HG02678 (cell line): ENCODE data around the gene MGMT.

ENCODE experiments used
- ATAC-seq: cut with Tn5 transposase; IDR thresholded peaks from one replicate; pipeline ENCODE4 v1.9.1; 2021; ENCODE audit warnings: mild to moderate bottlenecking, moderate library complexity; ENCODE audit not compliant: unreplicated experiment

The MGMT gene

DNA sequence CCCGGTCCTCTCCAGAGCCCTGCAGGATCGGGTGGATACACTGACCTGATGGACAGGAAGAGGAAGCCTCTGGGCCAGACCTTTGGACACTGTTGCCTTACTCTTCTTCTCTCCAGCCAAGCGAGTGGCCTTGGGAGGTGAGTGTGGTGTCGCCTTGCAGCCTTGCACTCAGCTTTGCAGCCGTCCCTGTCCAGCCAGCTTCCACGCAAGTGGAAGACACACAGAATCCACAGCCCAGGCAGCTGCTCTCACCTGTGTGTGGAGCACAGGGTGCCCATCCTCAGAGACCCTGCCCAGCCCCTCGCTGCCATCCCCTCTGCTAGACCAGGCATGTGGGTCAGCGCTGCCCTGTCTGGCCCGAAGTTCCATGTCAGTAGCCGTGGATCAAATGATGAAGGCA lies 258.0 kb downstream of the MGMT start:
- ATAC-seq = no peak

- ATAC-seq = no peak
Measured at GRCh38 chr10:129725482-129725881, 258.4 kb downstream of the MGMT start.

DNA sequence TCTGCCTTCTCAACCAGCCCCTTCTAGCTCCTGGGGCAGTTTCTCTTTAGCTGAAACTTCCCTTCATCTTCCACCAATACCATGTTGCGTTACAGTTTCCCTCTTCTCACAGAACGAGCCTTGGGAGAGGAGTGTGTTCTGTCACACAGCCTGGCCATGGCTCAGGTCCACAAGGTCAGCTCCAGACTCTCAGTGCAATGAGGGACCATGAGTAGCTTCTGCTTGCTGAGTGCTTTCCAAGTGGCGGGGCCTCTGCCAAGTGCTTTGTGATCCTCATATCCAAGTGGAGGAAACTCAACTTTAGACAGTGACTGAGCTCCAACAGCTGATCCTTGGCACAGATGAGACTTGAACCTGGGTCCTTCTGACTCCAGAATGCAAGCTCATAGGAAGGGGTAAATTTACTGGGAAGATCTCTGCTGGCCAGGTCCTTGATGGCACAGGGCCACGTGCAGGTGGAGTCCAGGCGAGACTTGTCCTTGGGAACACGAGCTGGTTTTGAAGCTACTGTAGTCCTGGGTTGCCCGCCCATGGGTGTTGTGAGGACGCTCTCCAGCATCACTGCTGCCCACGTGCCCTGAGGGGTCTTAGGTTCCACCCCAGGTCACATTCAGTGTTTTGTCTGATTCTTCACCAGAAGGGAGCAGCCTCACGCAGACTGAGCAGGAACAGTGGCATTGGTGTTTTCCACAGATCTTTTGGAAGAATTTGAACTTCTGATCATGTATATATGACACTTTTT lies 259.0 kb downstream of the MGMT start:
- ATAC-seq = no peak

DNA sequence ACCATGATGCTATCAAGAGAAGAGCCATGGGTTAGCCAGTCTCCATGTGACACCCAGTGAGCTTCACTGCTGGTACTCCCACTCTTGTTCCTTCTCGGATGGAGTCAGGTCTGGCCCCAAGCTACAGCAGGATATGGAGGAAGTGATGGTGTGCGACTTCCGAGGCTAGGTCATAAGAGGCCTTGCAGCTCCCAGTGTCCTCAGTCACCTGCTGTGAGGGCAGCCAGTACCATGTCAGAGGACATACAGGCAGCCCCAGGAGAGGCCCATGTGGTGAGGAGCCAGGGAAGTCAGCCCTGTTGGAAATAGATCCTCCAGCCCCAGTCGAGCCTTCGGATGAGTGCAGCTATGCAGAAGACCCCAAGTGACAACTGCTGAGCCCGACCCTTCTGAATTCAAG lies 260.0 kb downstream of the MGMT start:
- ATAC-seq = no peak

GRCh38 chr10:129727495-129727894 lies 260.5 kb downstream of the MGMT start:
- ATAC-seq = no peak

DNA sequence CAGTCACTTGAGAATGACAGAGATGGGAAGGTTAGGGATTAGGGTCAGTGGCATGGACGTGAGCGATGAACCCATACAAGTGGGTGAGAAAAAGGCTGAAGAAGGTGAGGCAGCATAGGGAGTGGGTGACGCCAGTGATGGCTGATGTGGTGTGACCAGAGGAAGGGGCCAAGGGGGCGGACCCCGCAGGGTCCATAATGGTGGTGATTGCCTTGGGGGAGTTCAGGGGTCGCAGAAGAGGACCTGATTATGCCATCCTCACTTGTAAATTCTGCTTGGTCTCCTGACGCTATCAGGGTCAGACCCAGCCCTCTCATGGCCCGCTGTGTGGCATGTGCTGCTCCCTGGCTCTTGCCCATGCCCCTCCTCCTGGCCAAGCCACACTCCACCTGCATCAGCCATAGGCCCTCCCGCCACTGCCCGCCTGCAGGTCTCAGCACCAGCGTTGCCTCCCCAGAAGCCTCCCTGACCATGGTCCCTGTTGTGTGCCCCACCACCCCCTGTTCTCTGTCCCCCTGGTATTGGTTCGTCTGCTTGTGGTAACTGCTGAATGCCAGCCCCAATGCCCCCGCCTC lies 261.3 kb downstream of the MGMT start:
- no peak for ATAC-seq

- ATAC-seq = no peak
Measured at GRCh38 chr10:129728905-129729795, 262.1 kb downstream of the MGMT start.

GRCh38 chr10:129730272-129730992 lies 263.4 kb downstream of the MGMT start:
- no peak for ATAC-seq

DNA sequence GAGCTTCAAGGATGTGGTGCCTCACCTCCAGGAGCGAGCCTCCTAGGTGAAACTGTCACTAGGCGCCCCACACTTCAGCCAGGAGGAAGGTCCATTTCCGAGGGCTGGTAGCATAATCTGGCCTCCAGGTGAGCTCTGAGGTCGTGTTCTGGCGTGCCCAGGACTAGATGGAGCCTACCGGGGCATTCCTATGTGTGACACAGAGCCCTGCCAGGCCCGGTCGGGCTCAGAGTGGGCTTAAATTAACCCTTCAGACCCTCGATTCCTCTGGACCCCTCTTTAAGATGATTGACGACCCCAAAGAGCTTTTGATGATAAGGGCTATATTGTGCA lies 263.9 kb downstream of the MGMT start:
- ATAC-seq = no peak

GRCh38 chr10:129740532-129741279 lies 273.7 kb downstream of the MGMT start:
- ATAC-seq = no peak

- ATAC-seq = no peak
Measured at GRCh38 chr10:129741280-129741977, 274.4 kb downstream of the MGMT start.

GRCh38 chr10:129741978-129742741 lies 275.1 kb downstream of the MGMT start:
- no peak for ATAC-seq

DNA sequence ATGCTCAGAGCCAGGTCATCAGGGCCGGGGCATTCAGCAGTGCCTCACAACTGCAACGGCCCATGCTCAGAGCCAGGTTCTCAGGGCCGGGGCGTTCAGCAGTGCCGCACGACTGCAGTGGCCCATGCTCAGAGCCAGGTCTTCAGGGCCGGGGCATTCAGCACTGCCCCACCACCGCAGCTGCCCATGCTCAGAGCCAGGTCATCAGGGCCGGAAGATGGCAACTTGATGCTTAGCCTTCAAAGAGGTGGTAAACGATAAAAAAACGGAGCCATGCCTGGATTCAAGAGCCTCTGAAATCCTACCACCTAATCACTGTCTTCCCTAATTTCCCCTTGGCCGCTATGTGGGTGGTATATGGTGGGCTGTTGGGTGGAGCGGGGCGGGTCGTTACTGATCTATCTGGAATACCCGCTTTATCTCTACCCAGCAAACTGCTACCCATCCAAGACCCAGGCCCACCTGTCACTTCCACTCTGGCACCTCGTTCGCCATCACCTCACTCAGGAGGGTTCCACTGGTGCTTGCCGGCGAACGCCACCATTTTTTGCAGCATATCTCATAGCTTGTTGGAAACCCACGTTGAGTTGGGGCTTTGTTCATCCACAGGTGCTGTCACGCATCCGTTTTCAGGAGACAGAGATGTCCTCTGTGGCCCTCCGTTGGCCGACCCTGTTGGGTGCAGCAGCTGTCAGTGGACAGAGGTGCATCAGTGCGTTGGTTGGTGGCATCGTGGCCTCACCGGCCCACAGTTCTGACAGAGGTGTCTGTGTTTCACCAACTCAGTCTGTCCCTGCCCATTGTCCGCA lies 275.9 kb downstream of the MGMT start:
- no peak for ATAC-seq

GRCh38 chr10:129743738-129744133 lies 276.7 kb downstream of the MGMT start:
- ATAC-seq = no peak

DNA sequence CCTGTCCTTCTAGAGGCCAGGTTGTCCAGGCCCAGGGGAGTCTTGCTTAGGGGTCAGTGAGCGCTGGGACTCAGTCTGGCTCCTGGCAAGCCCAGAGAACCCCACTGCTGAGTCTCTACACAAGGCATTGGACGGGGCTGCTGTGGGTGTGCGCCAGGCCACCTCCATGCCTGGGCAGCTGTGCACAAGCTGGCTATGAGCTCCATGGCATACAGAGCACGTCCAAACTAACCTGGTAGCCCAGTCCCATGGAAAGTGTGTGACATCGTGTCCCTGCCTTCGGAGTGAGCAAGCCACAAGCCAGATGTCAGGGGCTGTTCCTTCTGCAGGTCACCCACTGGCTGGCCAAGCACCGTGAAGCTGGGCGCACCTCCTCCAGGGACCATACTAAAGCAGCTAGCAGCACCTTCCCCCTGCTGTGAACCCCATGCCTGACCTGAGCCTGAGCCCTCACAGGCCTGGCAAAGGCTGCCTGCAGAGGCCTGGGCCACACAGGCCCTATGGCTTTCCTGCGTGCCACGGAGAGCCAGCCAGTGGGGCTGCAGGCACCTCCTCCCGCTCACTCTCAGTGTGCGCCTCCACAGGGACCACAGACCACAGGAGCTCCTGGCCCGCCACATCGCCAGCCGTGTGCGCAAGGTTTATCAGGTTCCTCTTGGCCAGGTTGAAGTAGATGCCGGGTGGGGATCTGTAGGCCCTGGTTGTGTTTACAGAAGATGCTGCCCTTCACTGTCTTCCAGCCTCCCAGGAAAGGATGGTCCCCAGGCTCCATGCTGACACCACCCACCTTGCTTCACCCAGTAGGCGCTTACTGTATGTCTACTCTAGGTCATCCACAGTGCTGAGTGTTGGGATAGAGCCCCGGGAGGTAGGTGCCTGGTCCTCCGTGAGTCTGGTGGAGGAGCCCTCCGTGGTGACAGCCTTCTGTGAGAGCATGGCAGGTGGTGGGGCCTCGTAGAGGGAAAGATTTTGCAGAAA lies 277.4 kb downstream of the MGMT start:
- no peak for ATAC-seq

- no peak for ATAC-seq
Measured at GRCh38 chr10:129745186-129745750, 278.2 kb downstream of the MGMT start.
